K562 (cell line): Measurements from ENCODE around the gene TMCC2. TPM values are rescaled to one million over a fixed set of nuclear protein-coding genes. Genes with fewer than 3 reads are reported as not detected.

Experiments
- ETV1 ChIP-seq: fragments of 450-650 bp; conservative IDR thresholded peaks from 2 replicates; pipeline ENCODE4 v1.6.1; 2016; ENCODE audit warnings: missing genetic modification characterization, control low read depth, low read depth, missing compliant biosample characterization
- GABPB1 ChIP-seq: sonication (generic); formaldehyde crosslinking; IDR thresholded peaks from 2 replicates; pipeline ENCODE4 v1.8.0; 2022; ENCODE audit warnings: mild to moderate bottlenecking, missing genetic modification reagents
- KDM5B ChIP-seq: fragments of 200-600 bp; sonication (generic); IDR thresholded peaks from 2 replicates; pipeline ENCODE4 v1.6.1; 2012; ENCODE audit warnings: low read depth, mild to moderate bottlenecking, moderate library complexity, low read length, control low read depth, inconsistent platforms; ENCODE audit not compliant: insufficient replicate concordance
- MED1 ChIP-seq: sonication (generic); formaldehyde crosslinking; IDR thresholded peaks from 2 replicates; pipeline ENCODE4 v1.8.1; 2023; ENCODE audit warnings: missing genetic modification reagents, borderline replicate concordance
- MTA1 ChIP-seq: fragments of 450-650 bp; IDR thresholded peaks from 2 replicates; pipeline ENCODE4 v1.6.1; 2017; ENCODE audit warnings: borderline replicate concordance
- MXD1 ChIP-seq: fragments of 250-450 bp; sonication (Bioruptor Pico); IDR thresholded peaks from 2 replicates; pipeline ENCODE4 v1.8.0; 2021; ENCODE audit warnings: borderline replicate concordance, mild to moderate bottlenecking, moderate library complexity; ENCODE audit not compliant: poor library complexity, severe bottlenecking
- NR2C1 ChIP-seq, 2 experiments: fragments of 450-650 bp; IDR thresholded peaks; 2 replicates each; pipeline ENCODE4 v1.6.1; 2017; ENCODE audit warnings: mild to moderate bottlenecking in 2 of 2, antibody characterized with exemption in 1 of 2, inconsistent platforms in 1 of 2, missing compliant biosample characterization in 1 of 2, missing genetic modification characterization in 1 of 2
- NR2C2 ChIP-seq, 2 experiments: fragments of 200-800 bp in 1 of 2; sonication (Bioruptor generic) in 1 of 2; sonication (generic) in 1 of 2; formaldehyde crosslinking in 1 of 2; IDR thresholded peaks; 2 replicates each; pipeline versions ENCODE4 v1.6.1 to v1.8.0; 2016 to 2022; ENCODE audit warnings: mild to moderate bottlenecking in 1 of 2, missing compliant biosample characterization in 1 of 2, missing genetic modification characterization in 1 of 2, missing genetic modification reagents in 1 of 2
- PBX2 ChIP-seq, 2 experiments: IDR thresholded peaks in 1 of 2; conservative IDR thresholded peaks in 1 of 2; 2 replicates each; pipeline ENCODE4 v1.6.1; 2016; ENCODE audit warnings: low read depth in 2 of 2, mild to moderate bottlenecking in 1 of 2, missing compliant biosample characterization in 1 of 2, missing genetic modification characterization in 1 of 2, moderate library complexity in 1 of 2
- RCOR1 ChIP-seq, 2 experiments: IDR thresholded peaks; 2 replicates each; pipeline ENCODE4 v1.6.1; 2012; ENCODE audit warnings: low read depth in 2 of 2, low read length in 2 of 2, borderline replicate concordance in 1 of 2, improper control_type of control experiment in 1 of 2
- SLC30A9 ChIP-seq: fragments of 250-450 bp; sonication (Bioruptor Pico); IDR thresholded peaks from 2 replicates; pipeline ENCODE4 v1.8.0; 2022; ENCODE audit warnings: mild to moderate bottlenecking, moderate library complexity
- SMC3 ChIP-seq: conservative IDR thresholded peaks from 2 replicates; pipeline ENCODE4 v1.6.1; 2011; ENCODE audit warnings: low read depth, low read length, improper control_type of control experiment; ENCODE audit not compliant: insufficient read depth
- TFAP4 ChIP-seq: sonication (generic); formaldehyde crosslinking; IDR thresholded peaks from 2 replicates; pipeline ENCODE4 v1.8.0; 2022; ENCODE audit warnings: missing genetic modification reagents, mild to moderate bottlenecking, moderate library complexity, borderline replicate concordance
- TRIM25 ChIP-seq: fragments of 450-650 bp; IDR thresholded peaks from 2 replicates; pipeline ENCODE4 v1.7.0; 2016; ENCODE audit warnings: borderline replicate concordance
- ZNF12 ChIP-seq: sonication (generic); formaldehyde crosslinking; IDR thresholded peaks from 2 replicates; pipeline ENCODE4 v1.4.0; 2020; ENCODE audit warnings: mild to moderate bottlenecking, missing genetic modification reagents
- ZNF740 ChIP-seq, 3 experiments: fragments of 200-800 bp in 1 of 3; sonication (Bioruptor generic) in 1 of 3; sonication (generic) in 1 of 3; formaldehyde crosslinking in 1 of 3; IDR thresholded peaks; 2 replicates each; pipeline versions ENCODE4 v1.6.1 to v1.8.0; 2016 to 2022; ENCODE audit warnings: mild to moderate bottlenecking in 2 of 3, missing compliant biosample characterization in 2 of 3, missing genetic modification characterization in 2 of 3, missing genetic modification reagents in 1 of 3
- polyA plus RNA-seq, 8 experiments: library from polyadenylated mRNA; depleted of rRNA in 4 of 8; stranded (reverse) in 5 of 8; unstranded in 3 of 8; fragments of >200 nt; fragmentation: Nextera tagmentation in 2 of 8; fragmentation: Illumina TruSeq in 1 of 8; extraction: Ambion mirVana in 2 of 8; extraction: Trizol in 1 of 8; gene quantifications; 2 replicates each; pipeline versions ENCODE4 v1.2.1 to v1.2.3, GENCODE V29; 2011 to 2014; ENCODE audit warnings: inconsistent platforms in 1 of 8, missing spikeins in 1 of 8
- total RNA-seq, 7 experiments: library from RNA; depleted of rRNA in 6 of 7; stranded (reverse); fragments of >200 nt in 6 of 7; fragmentation: Illumina TruSeq in 2 of 7; extraction: Trizol in 2 of 7; gene quantifications; 2 replicates each; pipeline versions ENCODE4 v1.2.1 to v1.2.3, GENCODE V29; 2011 to 2021; ENCODE audit warnings: low replicate concordance in 1 of 7

TMCC2 gene
- total and polyA plus RNA-seq, 9 of the 15 experiments (the other 6 are each of a cell fraction or from before 2014, with no cell fraction given): 0.06 to 1.8 (median 0.98) TPM

GRCh38 chr1:205287767-205288559 lies 60.2 kb downstream of the TMCC2 start (continued):
- no peak for TF ChIP-seq PBX2 (CRISPR knock-in tag; IDR thresholded peaks at IDR 0.05; ENCODE audit: low read depth)
- TF ChIP-seq PBX2 (tag; conservative IDR thresholded peaks at IDR 0.05; ENCODE audit: low read depth): 0 out of 2 replicates have a peak, but pooled peaks have one; percentile 36
- no peak for TF ChIP-seq SMC3
- TF ChIP-seq ETV1 (tag): peak; percentile 51; the same call in 1 of the 2 replicates
- peak; percentile 47; the same call in 1 of the 2 replicates for TF ChIP-seq MTA1
- TF ChIP-seq MED1: no peak
- no peak for TF ChIP-seq ZNF740 (CRISPR knock-in tag; IDR thresholded peaks at IDR 0.05)
- TF ChIP-seq ZNF740 (tag; IDR thresholded peaks at IDR 0.05): 0 out of 4 replicates have a peak, but pooled peaks of 1 of the 2 experiments have one; percentile 20
- no peak for TF ChIP-seq NR2C2 (CRISPR knock-in tag; IDR thresholded peaks at IDR 0.05)
- peak; percentile 64 for TF ChIP-seq NR2C2 (tag; IDR thresholded peaks at IDR 0.05)
- TF ChIP-seq NR2C1 (IDR thresholded peaks at IDR 0.05): no peak
- TF ChIP-seq NR2C1 (tag; IDR thresholded peaks at IDR 0.05): peak; percentile 32; the same call in 1 of the 2 replicates
- TF ChIP-seq SLC30A9 (CRISPR knock-in tag): no peak
- TF ChIP-seq RCOR1 (IDR thresholded peaks at IDR 0.05; ENCODE audit: borderline replicate concordance in 1 of 2, low read depth in 2 of 2, low read length in 2 of 2): peak in 1 of 2 experiments; percentile 34; a peak in 1 of 4 replicates
- TF ChIP-seq MXD1: no peak
- TF ChIP-seq TRIM25: no peak
- peak; percentile 38; the same call in 1 of the 2 replicates for TF ChIP-seq TFAP4 (CRISPR knock-in tag)
- TF ChIP-seq ZNF12 (CRISPR knock-in tag): no peak
- TF ChIP-seq GABPB1 (CRISPR knock-in tag): peak; percentile 71; the same call in 1 of the 2 replicates
- no peak for TF ChIP-seq KDM5B
